Chondrocyte (in vitro differentiated cells): Measurements from ENCODE around the gene CACNG8. TPM values are rescaled to one million over a fixed set of nuclear protein-coding genes. Genes with fewer than 3 reads are reported as not detected.

Experiments
- DNase-seq: peaks from one replicate; pipeline ENCODE4 v3.0.0; 2021; ENCODE audit warnings: mixed read lengths, low spot score
- H3K27ac Mint-ChIP-seq: one replicate; pipeline ENCODE4 v1.8.0; 2021; ENCODE audit warnings: mild to moderate bottlenecking, moderate library complexity, mixed read lengths; ENCODE audit not compliant: unreplicated experiment
- H3K27me3 Mint-ChIP-seq: 2 replicates; pipeline ENCODE4 v1.8.0; 2021; ENCODE audit warnings: low read depth, mixed read lengths
- H3K36me3 Mint-ChIP-seq: 2 replicates; pipeline ENCODE4 v1.8.0; 2021; ENCODE audit warnings: low read depth, mixed read lengths
- H3K4me1 Mint-ChIP-seq: 2 replicates; pipeline ENCODE4 v1.8.0; 2021; ENCODE audit warnings: low read depth, mild to moderate bottlenecking, mixed read lengths
- H3K4me3 Mint-ChIP-seq: one replicate; pipeline ENCODE4 v1.8.0; 2021; ENCODE audit warnings: mild to moderate bottlenecking, moderate library complexity, mixed read lengths; ENCODE audit not compliant: unreplicated experiment
- H3K9me3 Mint-ChIP-seq: 2 replicates; pipeline ENCODE4 v1.8.0; 2021; ENCODE audit warnings: low read depth, mixed read lengths
- total RNA-seq: library from RNA; stranded (reverse); gene quantifications from 3 replicates; pipeline ENCODE4 v1.2.1, GENCODE V29; 2021
- TF ChIP-seq, protein P1 (sequence below): fragments of 200-600 bp; sonication (generic); IDR thresholded peaks from 2 replicates; pipeline ENCODE4 v1.5.0; 2021; ENCODE audit warnings: antibody characterized with exemption, mild to moderate bottlenecking, moderate library complexity

The CACNG8 gene
- total RNA-seq, 1 donor from 2014 or later, result 0.05 TPM

DNA sequence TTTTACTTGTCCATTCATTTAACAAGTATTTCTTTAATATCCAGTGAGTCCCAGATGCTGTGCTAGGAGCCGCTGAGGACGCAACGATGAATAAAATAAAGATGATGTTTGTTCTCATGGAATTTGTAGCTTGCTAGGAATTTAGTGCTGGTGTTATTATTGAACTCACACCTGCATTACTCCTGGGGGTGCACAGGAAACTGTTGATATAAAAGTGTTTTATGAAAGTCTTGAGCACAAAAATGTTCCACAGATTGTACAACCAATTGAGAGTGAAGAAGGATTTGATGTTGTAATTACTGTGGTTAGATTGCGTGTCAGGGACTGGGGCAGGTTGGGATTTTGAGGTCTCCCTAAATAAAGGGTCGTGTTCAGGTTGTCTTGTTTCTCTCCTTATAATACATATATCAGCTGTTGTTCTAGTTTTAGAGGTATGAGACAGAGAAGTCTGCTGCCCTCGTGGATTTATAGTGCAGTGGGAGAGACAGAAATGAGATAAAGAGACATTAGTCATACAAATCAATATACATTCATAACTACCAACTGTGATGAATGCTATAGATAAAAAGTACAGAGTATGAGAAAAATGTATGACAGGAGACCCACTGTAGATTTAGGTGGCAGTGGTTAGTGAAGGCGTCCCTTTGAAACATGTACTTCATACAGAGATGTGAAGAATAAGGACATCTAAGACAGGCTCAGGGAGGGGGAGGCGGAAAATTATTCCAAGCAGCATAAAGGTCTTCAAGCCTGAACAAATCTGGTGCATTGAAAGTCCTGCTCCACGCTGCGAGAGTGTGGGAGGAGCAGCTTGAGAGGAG, 40.0 kb downstream of the CACNG8 start:
- TF ChIP-seq, protein P1, sequence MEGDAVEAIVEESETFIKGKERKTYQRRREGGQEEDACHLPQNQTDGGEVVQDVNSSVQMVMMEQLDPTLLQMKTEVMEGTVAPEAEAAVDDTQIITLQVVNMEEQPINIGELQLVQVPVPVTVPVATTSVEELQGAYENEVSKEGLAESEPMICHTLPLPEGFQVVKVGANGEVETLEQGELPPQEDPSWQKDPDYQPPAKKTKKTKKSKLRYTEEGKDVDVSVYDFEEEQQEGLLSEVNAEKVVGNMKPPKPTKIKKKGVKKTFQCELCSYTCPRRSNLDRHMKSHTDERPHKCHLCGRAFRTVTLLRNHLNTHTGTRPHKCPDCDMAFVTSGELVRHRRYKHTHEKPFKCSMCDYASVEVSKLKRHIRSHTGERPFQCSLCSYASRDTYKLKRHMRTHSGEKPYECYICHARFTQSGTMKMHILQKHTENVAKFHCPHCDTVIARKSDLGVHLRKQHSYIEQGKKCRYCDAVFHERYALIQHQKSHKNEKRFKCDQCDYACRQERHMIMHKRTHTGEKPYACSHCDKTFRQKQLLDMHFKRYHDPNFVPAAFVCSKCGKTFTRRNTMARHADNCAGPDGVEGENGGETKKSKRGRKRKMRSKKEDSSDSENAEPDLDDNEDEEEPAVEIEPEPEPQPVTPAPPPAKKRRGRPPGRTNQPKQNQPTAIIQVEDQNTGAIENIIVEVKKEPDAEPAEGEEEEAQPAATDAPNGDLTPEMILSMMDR, result no peak
- Mint-ChIP-seq H3K36me3 (no peaks in the 10 kb centered on the region), H3K9me3 (no peaks in the 10 kb centered on the region), H3K4me3 (no peak overlapping the region), H3K27me3 (peaks cover 23% of the 10 kb centered on the region), H3K27ac (no peak overlapping the region), H3K4me1 (no peaks in the 10 kb centered on the region)
- no peak for DNase-seq

DNA sequence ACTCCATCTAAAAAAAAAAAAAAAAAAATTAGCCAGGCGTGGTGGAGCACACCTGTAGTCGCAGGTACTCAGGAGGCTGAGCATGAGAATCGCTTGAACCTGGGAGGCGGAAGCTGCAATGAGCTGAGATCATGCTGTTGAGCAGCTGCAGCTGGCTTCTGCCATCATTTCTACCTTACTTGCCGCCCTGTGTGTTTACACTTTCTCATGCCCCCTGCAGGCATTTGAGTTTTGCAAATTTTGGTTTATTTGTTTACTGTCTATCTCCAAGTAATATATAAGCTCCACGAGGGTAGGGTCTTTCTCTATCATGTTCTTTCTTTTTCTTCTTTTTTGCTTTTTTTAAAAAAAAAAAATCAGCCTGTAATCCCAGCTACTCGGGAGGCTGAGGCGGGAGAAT, 46.7 kb downstream of the CACNG8 start:
- Mint-ChIP-seq H3K27ac (no peak overlapping the region), H3K4me1 (no peaks in the 10 kb centered on the region)

DNA sequence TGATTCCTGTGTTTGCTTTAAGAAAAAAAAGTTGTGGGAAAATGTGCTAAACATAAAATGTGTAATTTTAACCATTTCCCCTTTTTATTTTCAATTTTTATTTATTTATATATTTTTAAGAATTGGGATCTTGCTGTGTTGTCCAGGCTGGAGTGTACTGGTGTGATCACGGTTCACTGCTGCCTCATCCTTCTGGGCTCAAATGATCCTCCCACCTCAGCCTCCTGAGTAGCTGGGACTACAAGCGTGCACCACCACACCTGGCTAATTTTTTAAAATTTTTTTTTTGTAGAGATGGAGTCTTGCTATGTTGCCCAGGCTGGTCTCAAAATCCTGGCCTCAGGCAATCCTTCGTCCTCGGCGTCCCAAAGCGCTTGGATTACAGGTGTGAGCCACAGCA, 47.7 kb downstream of the CACNG8 start:
- Mint-ChIP-seq H3K4me1 (no peaks in the 10 kb centered on the region), H3K27me3 (peaks cover 25% of the 10 kb centered on the region), H3K4me3 (no peak overlapping the region), H3K27ac (no peak overlapping the region), H3K36me3 (no peaks in the 10 kb centered on the region), H3K9me3 (no peaks in the 10 kb centered on the region)
- TF ChIP-seq, protein P1, result no peak
- no peak for DNase-seq

More for the DNA sequence above, 46.7 kb downstream of the CACNG8 start:
- Mint-ChIP-seq H3K36me3 (no peaks in the 10 kb centered on the region), H3K4me3 (no peak overlapping the region), H3K27me3 (peaks cover 21% of the 10 kb centered on the region), H3K9me3 (no peaks in the 10 kb centered on the region)
- TF ChIP-seq, protein P1, result no peak
- DNase-seq, result no peak

DNA sequence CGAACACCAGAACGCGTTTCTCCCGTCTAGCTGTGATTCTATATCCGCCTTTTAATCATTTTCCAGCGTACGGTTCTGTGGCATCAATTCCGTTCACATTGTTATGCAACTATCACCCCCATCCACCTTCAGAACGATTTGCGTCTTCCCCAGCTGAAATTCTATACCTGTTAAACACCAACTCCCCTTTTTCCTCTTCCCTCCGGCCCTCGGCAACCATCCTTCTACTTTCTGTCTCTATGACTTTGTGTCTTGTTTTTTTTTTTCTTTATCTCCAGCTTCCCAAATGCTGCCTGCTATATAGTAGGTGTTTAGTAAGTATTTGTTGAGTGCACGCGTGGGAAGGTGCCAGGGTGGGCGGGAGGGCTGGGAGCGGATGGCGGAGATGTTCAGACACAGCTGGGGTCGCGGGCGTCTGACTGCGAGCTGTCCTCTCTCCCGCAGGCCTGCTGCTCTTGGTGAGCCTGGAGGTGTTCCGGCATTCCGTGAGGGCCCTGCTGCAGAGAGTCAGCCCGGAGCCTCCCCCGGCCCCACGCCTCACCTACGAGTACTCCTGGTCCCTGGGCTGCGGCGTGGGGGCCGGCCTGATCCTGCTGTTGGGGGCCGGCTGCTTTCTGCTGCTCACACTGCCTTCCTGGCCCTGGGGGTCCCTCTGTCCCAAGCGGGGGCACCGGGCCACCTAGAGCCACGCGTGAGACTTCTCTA, 48.9 kb downstream of the CACNG8 start:
- H3K4me1 Mint-ChIP-seq, result no peaks in the 10 kb centered on the region
- no peaks in the 10 kb centered on the region for H3K36me3 Mint-ChIP-seq
- TF ChIP-seq, protein P1, result no peak
- H3K4me3 Mint-ChIP-seq, result no peak overlapping the region
- H3K27ac Mint-ChIP-seq, result no peak overlapping the region
- no peak for DNase-seq
- H3K9me3 Mint-ChIP-seq, result no peaks in the 10 kb centered on the region
- peaks cover 27% of the 10 kb centered on the region for H3K27me3 Mint-ChIP-seq

DNA sequence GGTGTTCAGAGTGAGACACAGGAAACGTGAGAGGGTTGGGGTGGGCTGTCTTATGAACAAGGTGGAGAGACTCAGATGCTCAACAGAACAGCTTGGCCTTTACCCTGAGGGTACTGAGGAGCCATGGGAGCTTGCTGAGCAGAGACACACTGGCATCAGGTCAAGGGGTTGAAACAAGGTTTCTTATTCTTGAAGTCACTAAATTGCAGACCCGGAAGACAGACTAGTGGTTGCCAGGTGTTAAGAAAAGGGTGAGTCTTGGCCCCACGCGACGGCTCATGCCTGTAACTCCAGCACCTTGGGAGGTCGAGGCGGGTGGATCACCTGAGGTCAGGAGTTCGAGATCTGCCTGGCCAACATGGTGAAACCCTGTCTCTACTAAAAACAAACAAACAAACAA, 51.1 kb downstream of the CACNG8 start:
- H3K27me3 Mint-ChIP-seq, result peaks cover 17% of the 10 kb centered on the region
- no peak overlapping the region for H3K4me3 Mint-ChIP-seq
- H3K9me3 Mint-ChIP-seq, result no peaks in the 10 kb centered on the region
- H3K27ac Mint-ChIP-seq, result no peak overlapping the region
- H3K36me3 Mint-ChIP-seq, result no peaks in the 10 kb centered on the region
- TF ChIP-seq, protein P1, result no peak
- DNase-seq, result no peak
- no peaks in the 10 kb centered on the region for H3K4me1 Mint-ChIP-seq
